ENCODE measurements around the gene NCAPG2.
A peak's percentile ranks its signal among the peaks of the same experiment; 100 is the strongest.
"Not testable (repeated sequence)": the region's sequence is repeated elsewhere in the genome, so short reads cannot be mapped to it uniquely, and the experiment has no call there.

The NCAPG2 gene

DNA sequence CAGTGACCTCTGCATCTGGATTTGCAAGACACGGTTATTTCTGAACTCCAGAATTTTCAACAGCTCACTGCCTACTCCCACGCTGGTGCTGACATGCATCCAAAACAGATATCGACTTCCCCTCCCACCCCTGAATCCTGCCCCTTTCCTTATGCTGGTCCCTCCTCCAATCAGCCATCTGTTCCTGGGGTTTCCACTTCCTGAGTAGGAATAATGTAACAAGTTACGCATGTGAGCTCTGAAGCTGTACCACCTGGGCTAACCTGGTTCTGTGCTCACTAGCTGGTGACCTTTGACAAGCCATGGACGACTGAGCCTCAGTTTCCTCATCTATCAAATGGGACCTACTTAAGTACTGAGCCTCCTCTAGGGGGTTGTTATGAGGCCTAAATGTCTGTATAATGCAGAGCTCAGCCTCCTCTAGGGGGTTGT, 1.7 kb upstream of the NCAPG2 start:
- no peak for DNase-seq

DNA sequence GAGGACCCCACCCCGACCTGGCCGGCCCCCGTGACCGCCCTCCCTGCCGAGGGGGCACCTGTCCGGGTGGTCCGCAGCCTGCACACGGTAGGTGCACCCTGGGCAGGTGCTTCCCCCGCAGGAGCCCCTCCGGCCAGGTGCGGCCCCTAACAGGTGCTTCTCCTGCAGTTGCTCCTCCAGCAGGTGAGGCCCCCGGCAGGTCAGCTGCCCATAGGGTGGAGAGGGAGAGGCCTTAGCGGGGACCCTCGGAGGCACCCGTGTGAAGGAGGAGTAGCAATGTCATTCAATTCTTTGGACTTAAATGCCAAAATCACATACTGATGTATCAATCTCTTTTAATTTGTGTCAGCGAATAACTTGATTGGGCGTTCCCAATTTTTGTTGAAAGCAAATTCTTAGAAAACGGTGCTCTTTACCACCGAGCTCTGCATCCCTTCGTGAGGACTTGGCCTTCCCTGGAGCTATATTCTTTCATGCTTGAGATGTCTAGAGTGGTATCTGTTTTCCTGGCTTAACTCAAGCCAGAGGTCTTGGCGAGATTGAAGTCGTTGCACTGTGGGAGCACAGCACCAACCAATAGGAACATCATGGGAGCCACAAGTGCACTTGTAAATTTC, 738 bp upstream of the NCAPG2 start:
- DNase-seq = peak; percentile 65 to 71

- DNase-seq = not testable (repeated sequence)
Observed at GRCh38 chr7:158703679-158704523, 703 bp downstream of the NCAPG2 start.

GRCh38 chr7:158702944-158703343, 1.7 kb downstream of the NCAPG2 start:
- DNase-seq = no peak

- no peak for DNase-seq
Observed at GRCh38 chr7:158702196-158702595, 2.4 kb downstream of the NCAPG2 start.

DNA sequence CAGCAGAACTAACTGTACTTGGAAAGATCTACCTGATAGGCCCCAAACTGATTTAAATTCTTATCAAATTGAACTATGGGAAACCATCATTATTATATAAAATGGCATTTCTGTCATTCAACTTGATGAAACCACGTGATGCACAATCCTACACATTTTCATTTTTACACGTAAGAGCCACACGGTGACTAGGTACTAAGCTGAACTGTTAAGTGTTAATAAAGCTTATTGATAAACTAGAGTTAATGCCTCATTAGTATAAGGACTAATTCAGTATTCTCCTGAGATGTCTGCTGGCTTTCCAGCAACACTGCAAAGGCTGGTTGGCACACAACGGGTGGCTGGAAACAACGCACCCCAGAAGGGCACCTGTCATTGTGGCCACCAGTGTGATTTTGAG, 4.6 kb downstream of the NCAPG2 start:
- DNase-seq = no peak

DNA sequence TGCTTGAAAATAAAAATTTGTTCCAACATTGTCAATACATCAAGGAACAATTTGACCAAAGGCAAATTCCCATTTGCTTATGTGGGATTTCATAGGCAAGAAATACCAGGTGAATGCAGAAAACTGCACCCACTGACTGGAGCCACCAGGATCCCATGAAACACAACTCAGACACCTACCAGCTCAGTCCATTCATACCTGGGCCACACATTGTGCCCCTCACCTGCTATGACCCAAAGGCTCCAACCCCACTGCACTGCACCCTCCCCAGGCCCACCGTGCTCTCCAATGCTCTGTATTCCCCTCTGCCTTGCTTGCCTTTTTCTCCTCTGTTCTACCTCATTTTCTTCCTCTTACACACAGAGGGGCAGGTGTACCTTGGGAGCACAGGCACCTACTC, 5.3 kb downstream of the NCAPG2 start:
- no peak for DNase-seq

- DNase-seq = no peak
Observed at GRCh38 chr7:158698657-158699195, 5.9 kb downstream of the NCAPG2 start.

- not testable (repeated sequence) for DNase-seq
Observed at GRCh38 chr7:158697597-158697996, 7.0 kb downstream of the NCAPG2 start.

- DNase-seq = peak; percentile 44 to 69
Observed at GRCh38 chr7:158695726-158696452, 8.7 kb downstream of the NCAPG2 start.

- DNase-seq = no peak
Observed at GRCh38 chr7:158695056-158695455, 9.5 kb downstream of the NCAPG2 start.

DNA sequence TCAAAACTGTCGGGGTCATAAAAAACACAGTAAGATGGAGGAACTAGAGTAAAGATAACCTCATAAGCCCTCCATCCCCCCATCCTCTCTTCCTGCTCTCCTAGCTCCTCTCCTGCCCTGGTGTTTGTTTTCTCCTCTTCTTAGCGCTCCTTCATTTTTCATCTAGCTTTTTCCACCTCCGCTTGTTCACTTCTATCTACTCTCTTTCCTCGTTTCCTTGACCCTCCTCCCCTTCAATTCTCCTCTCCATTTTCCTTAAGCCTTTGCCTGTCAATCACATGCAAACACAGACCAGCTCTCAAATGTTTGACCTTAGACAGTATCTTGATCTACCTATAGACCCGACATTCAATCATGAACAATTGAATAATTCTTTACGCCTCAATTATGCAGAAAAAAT, 10.0 kb downstream of the NCAPG2 start:
- DNase-seq = no peak

- DNase-seq = peak in 1 of 2 experiments; percentile 18
Observed at GRCh38 chr7:158689488-158689887, 15.1 kb downstream of the NCAPG2 start.

DNA sequence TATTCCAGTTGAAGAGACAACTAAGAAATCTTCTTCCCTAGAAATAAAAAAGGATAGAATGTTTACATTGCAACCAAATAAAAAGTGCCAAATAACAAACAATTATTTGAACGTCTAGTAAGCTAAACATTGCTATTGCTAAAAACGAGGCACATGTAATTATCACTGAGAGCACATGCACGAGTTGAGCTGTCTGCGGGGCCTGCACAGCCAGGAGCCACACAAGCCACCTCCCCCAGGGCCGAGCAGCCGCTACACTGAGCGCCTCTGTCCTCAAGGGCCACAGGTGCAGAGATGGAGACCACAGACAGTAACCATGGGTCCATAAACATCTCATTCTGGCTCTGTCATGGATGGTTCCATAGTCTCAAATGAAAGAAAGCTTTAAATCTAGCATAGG, 17.2 kb downstream of the NCAPG2 start:
- DNase-seq = no peak

DNA sequence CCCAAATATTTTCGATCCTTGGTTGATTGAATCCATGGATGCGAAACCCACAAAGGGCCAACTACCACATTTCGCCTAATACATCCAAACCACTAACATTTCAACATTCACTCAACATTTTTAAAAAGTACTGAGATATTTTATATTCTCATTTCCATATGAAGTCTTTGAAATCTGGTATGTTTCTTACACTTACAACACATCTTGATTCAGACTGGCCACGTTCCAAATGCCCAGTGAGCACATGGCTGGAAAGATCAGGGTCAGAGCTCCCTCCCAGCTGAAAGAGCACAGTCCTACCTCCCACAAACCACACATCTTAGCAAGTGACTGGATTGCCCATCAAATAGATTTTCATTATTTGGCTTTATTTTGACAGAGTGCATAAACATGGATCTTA, 18.9 kb downstream of the NCAPG2 start:
- DNase-seq = no peak

DNA sequence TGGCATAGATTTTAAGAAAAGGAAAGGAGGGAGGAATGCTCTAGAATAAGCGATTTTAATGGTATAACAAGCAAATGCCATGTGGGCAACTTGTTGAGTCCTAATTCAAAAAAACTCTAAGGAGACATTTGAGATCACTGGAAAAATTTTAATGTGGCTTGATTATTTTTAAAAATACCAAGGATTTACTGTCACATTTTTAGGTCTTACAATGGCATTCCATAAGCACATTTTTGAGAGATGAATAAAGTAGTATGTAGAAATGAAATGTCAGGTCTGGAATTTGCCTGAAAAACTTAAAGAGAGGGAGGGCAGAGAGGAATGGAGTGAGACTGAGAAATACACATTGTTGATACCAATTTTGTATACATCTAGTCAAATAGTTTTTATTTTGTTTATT, 20.3 kb downstream of the NCAPG2 start:
- no peak for DNase-seq

DNA sequence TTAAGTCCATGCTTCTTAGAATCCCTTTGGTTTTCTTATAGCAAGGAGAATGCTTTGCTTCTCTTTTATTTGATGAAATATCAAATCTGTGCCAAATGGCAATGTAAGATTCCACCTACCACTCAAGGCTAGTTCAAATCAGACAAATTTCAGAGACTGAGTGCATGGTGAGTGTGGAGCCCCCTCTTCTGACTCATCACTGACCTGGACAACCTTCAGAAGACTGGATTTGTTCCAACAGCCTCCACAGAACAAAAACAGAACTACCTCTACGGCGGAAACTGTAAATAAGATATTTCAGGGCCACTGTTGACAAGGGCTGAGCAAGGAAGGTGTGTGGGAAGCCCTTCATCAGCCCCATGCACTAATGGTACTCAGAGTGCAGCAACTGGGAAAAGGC, 21.1 kb downstream of the NCAPG2 start:
- DNase-seq = no peak

- DNase-seq = peak; percentile 41 to 77
Observed at GRCh38 chr7:158682456-158682855, 22.1 kb downstream of the NCAPG2 start.

DNA sequence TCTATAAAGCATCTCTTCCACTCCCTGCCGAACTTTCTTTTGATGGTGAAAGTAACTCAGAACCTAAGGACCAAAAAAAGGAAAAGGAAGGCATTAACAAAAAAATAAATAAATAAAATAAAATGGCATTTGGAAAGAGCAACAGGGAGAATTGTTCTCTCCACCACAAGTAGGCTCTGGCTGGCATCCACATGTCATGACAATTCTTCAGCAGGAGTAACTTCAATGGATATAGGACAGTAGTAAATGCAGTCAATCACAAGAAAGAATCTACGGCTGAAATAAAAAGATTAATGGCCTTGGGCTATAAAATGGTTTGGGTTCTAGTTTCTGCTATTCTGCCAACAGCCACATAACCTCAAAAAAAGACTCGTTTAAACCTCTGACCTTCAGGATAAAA, 23.9 kb downstream of the NCAPG2 start:
- DNase-seq = no peak

DNA sequence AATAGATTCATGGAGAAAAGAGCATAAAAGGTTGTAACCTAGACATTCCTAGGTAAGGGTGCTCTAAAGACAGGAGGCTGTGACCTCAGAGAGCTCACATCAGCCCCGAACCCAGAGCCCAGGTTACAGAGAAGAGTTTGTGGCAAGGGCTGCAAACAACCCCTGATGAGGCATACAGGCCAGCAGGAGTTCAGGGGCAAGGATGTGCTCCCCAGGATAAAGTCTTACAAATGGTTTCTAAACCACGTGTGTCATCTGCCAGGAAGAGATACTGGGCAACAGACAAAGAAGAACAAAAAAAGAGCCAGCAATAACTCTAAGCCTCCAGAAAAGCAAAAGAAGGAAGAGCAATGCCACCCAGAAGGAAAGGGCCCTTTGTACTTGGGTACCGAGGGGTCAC, 27.7 kb downstream of the NCAPG2 start:
- no peak for DNase-seq

GRCh38 chr7:158676171-158676840, 28.3 kb downstream of the NCAPG2 start:
- no peak for DNase-seq

DNA sequence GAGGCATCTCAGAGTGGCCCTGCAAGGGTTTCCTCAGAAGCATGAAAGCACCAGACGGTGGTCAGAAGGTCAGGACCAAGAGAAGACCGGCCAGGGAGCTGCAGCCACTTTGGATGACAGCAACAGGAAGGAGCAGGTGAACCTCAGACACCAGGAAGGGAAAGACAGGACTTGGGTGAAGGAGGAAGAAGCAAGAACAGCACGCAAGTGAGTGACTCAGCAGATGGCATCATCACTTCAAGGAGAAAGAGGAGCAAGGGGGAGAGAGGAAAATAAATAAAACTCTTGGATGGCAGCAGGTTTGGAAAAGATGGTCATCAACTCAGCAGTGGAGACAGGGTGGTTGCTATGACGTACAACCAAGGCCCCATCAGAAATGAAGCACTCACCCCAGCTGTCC, 31.6 kb downstream of the NCAPG2 start:
- no peak for DNase-seq

DNA sequence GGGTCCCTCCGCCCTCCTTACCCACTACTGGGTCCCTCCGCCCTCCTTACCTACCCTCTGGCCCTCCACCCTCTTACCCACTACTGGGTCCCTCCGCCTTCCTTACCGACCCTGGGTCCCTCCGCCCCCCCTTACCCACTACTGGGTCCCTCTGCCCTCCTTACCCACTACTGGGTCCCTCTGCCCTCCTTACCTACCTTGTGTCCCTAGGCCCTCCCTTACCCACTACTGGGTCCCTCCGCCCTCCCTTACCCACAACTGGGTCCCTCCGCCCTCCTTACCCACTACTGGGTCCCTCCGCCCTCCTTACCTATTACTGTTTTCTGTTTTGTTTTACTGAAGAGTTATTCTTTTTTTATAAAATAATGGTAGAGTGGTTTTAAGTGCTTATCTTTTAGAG, 36.5 kb downstream of the NCAPG2 start:
- not testable (repeated sequence) for DNase-seq
